Ishikawa (cell line): ENCODE measurements around the gene WDR54.

Source experiments
- CEBPB ChIP-seq: IDR thresholded peaks from 2 replicates; pipeline ENCODE4 v1.6.1; 2012
- CREB1 ChIP-seq: IDR thresholded peaks from 2 replicates; pipeline ENCODE4 v1.6.1; 2012; ENCODE audit warnings: low read depth
- EGR1 ChIP-seq: IDR thresholded peaks from 2 replicates; pipeline ENCODE4 v1.6.1; 2012
- EP300 ChIP-seq: IDR thresholded peaks from 2 replicates; pipeline ENCODE4 v1.6.1; 2012; ENCODE audit warnings: borderline replicate concordance
- FOXM1 ChIP-seq: IDR thresholded peaks from 2 replicates; pipeline ENCODE4 v1.6.1; 2012; ENCODE audit warnings: low read depth, borderline replicate concordance
- MAX ChIP-seq: IDR thresholded peaks from 2 replicates; pipeline ENCODE4 v1.6.1; 2012
- NFIC ChIP-seq: IDR thresholded peaks from 2 replicates; pipeline ENCODE4 v1.6.1; 2012
- RAD21 ChIP-seq: IDR thresholded peaks from 2 replicates; pipeline ENCODE4 v1.6.1; 2012; ENCODE audit warnings: low read depth
- REST ChIP-seq: IDR thresholded peaks from 2 replicates; pipeline ENCODE4 v1.6.1; 2012; ENCODE audit warnings: low read depth, mild to moderate bottlenecking
- TAF1 ChIP-seq: IDR thresholded peaks from 2 replicates; pipeline ENCODE4 v1.6.1; 2012; ENCODE audit warnings: low read depth, mild to moderate bottlenecking
- TCF12 ChIP-seq: IDR thresholded peaks from 2 replicates; pipeline ENCODE4 v1.6.1; 2012; ENCODE audit warnings: low read depth
- TEAD4 ChIP-seq: IDR thresholded peaks from 2 replicates; pipeline ENCODE4 v1.6.1; 2012
- USF1 ChIP-seq: IDR thresholded peaks from 2 replicates; pipeline ENCODE4 v1.6.1; 2012
- YY1 ChIP-seq: IDR thresholded peaks from 2 replicates; pipeline ENCODE4 v1.6.1; 2012; ENCODE audit warnings: low read depth
- ZBTB7A ChIP-seq: IDR thresholded peaks from 2 replicates; pipeline ENCODE4 v1.6.1; 2012; ENCODE audit warnings: low read depth

WDR54 gene

GRCh38 chr2:74471332-74472065, 50.0 kb downstream of the WDR54 start:
- TF ChIP-seq YY1 (no peak), CEBPB (no peak), MAX (no peak), TEAD4 (no peak), USF1 (no peak), ZBTB7A (no peak), TAF1 (no peak), TCF12 (no peak), EGR1 (no peak), EP300 (no peak), CREB1 (no peak), FOXM1 (no peak), RAD21 (no peak)

DNA sequence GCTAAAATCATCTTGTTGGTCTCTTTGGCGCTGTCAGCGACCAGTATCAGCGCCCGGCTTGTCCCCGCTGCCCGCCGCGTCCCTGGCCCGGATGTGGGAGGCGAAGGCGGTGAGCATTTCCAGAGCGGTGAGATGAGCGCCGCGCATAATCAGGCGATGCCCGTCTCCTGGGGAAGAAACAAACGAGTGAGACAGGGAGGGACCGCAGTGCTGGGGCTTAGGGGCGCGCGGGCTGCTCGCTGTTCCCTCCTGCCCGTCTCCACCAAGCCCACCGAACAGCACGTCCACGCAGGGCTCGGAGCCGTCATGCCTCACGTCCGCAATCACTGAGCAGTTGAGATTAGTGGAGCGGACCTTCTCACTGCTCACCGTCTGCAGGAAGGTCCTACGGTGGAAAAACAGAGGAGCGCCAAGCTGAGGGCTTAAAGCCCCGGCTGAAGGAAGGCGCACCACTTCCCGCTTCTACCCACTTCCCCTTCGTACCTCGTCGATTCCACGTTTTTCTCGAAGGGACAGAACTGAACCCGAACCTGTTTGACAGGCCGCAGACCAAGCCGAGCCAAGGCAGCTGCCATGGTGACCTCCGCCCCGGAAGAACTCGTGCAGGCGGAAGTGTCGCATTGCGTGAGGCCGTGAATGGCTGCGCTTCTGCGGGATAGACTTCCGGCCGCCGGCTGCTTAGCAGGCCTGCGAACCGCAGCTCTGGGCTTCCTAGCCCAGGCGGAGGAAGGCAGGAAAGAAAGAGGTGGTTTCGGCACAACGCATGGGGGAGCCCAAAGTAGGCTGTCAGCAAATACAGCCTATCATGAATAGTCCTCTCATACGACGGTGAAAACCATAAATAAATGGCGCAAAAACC, 50.8 kb downstream of the WDR54 start, which contains the start of gene MRPL53:
MRPL53 (minus strand) TSS at position 595 of the 859 bp plus-strand sequence; CDS start at position 575, 20 bp downstream.
- TF ChIP-seq EP300 (peak; percentile 44; the same call in 1 of the 2 replicates), CREB1 (peak; percentile 81), REST (no peak), TCF12 (peak; percentile 78), RAD21 (no peak), EGR1 (peak; percentile 61), MAX (peak; percentile 91), TAF1 (peak; percentile 86), NFIC (peak; percentile 53), USF1 (no peak; the same call in 1 of the 2 replicates), FOXM1 (no peak; the same call in 1 of the 2 replicates), CEBPB (peak; percentile 24; the same call in 1 of the 2 replicates), TEAD4 (peak; percentile 54), YY1 (peak; percentile 97), ZBTB7A (no peak)

DNA sequence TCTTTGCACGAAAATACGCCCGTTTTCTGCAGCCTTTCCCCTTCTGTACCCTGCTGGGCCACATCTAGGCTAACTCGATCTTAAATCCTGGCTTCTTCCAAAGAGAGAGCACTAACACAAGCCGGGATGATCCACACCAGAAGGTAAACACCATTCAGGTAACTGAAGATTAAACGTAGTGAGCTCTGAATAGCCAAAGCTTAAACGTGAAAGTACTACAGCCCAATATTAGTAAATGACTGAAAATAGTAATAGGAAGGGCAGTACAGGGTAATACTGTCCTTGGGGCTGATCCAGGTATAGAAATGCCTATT, 51.4 kb downstream of the WDR54 start:
- TF ChIP-seq REST (no peak), USF1 (no peak), TEAD4 (no peak), FOXM1 (no peak), TCF12 (no peak), CEBPB (no peak), EP300 (no peak), RAD21 (no peak), EGR1 (no peak), TAF1 (no peak), YY1 (no peak), ZBTB7A (no peak), MAX (no peak), CREB1 (no peak), NFIC (no peak)

DNA sequence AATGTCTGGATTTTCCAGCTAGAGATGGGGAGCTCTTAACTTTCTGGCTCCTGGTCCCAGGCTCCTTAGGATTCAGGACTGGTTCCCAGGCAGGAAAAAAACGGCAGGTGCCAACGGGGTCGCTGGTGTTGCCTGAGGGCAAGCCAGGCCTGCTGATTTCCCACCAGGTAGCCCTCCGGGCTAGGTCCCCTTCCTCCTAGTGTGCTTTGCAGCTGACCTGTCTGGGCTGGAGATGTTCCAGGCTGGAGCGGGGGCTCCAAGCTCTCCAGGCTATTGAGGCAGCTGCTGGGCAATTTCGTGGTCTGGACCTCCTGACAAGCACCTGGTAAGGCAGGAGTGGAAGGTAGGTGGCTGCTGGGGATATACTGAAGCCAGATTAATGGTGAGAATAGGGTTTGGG, 53.0 kb downstream of the WDR54 start:
- no peak for TF ChIP-seq ZBTB7A
- no peak for TF ChIP-seq TCF12
- no peak for TF ChIP-seq EP300
- TF ChIP-seq CREB1 = no peak
- no peak for TF ChIP-seq TEAD4
- TF ChIP-seq NFIC = no peak
- no peak for TF ChIP-seq REST
- TF ChIP-seq TAF1 = no peak
- TF ChIP-seq EGR1 = no peak
- no peak for TF ChIP-seq CEBPB
- no peak for TF ChIP-seq FOXM1
- TF ChIP-seq MAX = no peak
